Measurements from ENCODE around the gene GCNT4.

The GCNT4 gene

DNA sequence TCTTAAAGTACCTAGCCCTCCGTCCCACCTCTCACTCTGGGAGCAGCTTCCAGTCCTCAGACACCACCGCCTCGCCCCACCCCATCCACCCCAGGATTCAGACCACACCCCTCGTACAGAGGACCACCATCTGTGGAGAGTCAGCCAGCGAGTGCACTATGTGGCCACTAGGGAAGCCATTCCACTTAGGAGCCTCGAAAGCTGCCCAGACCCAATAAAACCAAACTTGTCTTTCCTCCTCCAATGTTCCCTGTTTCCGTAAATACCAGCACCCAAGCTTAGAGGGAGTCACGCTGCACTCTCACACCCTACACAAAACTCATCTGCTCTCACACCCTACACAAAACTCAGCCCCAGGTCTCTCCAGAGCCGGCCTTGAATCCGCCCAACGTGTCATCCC is 1.9 kb downstream of the GCNT4 start:
- peak; percentile 43 to 53 for DNase-seq

DNA sequence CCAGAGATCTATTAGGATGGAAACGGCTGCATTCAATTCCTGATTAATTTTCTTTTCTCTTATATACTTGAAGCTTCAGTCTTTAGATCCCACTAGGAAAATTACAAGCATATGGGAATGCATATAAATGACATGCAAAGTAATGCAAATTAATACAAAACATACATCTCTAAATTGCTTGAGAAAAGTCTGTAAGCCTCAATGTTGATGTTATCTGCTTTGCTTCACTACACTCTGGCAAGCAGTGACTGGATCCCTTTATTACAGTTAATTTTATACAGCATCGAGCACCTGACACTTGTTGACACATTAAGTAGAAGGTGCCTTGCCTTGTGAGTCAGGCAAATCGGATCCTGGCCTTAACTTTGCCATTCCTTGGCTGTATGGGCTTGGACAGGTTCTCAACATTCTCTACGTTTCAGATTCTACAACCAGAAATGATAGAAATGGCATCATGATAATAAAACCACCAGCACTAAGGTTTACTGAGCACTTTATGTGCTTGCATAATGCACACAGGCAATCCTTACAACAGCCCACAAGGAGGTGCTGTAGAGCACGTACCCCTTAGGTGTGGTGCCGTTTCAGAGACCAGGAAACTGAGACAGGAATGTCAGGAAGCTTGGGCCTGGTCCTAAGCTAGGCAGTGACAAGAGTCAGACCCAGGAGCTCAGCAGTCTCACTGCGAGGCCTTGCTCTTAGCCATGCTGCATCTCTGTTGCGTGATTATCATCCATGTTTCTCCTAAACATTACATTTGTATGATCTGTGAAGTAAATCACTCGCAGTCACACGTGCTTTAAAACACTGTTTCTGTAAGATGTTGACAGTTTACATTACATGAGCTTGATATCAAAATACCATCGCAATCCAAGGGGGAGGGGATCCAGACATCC is 2.7 kb downstream of the GCNT4 start:
- DNase-seq: peak; percentile 71 to 75

DNA sequence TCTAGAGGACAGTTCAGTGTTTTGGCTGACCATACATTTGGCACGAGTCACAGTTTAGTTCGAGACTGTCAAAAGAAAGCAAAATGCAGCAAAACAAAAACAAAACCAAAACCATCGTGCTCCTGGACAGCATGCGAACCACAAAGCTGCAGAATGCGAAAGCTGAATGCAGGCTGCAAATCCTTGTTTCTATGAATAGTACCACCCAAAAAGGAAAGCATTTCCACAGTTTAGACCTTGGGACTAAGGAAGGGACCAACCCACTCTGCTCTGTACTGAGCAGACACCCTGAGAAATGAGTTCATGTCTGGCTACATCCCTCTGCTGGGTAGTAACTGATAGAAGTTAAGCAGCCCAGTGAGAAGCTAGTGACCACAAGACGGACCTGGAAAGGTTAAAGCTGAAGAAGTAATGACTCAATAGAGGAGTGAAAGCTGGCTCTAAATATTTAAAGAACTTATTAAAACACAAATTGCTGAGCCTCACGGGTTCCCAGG is 3.9 kb downstream of the GCNT4 start:
- no peak for DNase-seq

DNA sequence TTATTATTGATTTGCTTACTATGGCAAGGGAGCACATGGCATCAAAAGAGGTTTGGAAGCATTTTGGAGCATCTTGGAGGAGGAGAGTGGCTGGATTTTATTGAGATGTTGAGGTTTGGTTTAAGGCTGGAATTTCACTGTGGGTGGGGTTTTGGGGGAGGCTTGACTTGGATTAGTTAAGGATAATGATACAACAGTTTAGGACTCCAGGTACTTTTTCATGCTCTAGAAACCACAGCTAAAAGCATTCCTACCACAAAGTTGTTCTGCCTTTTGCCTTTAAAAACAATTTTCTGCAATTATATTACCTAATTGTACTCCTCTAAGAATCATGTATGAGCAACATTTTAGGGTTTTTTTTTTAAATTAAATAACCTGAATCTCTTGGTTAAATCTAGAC is 5.0 kb downstream of the GCNT4 start:
- no peak for DNase-seq

DNA sequence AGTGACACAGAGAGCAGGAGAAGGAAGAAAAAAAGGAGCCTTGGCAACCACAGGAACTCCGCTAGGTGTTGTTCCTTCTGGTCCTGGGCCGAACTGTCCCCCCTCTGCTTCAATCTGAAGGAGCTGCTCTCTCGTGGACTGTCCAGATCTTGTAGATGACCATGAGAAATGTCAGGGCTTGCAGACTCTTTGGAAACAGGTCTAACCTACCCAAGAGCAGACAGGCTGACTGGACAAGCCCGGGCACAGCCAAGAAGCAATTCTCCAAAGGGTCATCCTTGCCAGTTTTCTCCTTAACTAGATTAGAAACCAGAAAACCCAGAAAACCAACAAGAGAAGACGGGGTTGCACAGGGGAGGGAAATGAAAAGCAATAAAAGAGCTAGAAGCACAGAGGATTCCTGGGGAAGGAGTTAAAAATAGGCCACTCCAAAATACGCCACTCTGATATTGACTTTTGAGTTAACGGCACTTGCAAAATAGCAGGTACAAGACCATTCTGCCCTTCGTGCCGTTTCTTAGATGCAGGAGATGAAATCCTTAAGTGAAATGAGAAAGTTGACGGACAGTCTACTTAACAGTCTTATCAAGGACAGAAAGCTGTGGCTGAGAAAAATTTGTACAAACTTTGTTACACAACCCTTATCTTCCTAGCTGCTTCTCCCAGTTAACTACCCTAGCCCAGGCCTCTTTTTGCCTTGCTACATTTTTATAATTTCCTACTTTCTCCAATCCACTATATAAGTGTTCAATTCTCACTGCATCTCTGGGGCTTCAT is 5.8 kb downstream of the GCNT4 start:
- no peak for DNase-seq

DNA sequence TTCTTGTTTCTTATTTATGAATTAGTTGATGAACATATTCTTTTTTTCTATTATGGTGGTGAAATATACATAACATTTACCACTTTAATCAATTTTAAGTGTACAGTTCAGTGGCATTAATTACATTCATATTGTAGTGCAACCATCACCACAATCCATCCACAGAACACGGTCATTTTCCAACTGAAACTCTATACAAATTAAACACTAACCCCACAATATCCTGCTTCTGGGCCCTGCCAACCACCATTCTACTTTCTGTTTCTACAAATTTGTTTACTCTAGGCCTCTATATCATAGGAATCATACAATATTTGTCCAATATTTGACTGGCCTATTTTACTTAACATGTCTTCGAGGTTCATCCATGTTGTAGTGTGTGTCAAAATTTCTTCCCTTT is 7.3 kb downstream of the GCNT4 start:
- no peak for DNase-seq

DNA sequence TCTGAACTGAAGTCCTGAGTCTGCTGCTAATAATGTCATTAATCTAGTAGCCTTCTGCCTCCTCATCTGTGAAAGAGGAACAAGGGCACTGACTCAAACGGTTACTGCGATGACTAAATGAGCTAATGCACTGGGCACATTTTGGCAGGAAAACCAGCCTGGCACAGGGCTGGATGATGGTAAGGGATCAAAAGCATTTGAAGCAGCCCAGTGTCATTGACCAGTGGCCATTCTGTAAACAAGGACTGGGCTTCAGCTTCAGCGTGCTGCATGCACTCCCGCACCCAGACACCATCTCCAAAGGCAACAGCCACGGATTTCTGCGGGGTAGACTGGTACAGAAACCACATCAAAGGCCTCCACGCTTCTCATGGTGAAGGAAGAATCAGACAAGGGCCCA is 8.0 kb downstream of the GCNT4 start:
- DNase-seq: no peak

DNA sequence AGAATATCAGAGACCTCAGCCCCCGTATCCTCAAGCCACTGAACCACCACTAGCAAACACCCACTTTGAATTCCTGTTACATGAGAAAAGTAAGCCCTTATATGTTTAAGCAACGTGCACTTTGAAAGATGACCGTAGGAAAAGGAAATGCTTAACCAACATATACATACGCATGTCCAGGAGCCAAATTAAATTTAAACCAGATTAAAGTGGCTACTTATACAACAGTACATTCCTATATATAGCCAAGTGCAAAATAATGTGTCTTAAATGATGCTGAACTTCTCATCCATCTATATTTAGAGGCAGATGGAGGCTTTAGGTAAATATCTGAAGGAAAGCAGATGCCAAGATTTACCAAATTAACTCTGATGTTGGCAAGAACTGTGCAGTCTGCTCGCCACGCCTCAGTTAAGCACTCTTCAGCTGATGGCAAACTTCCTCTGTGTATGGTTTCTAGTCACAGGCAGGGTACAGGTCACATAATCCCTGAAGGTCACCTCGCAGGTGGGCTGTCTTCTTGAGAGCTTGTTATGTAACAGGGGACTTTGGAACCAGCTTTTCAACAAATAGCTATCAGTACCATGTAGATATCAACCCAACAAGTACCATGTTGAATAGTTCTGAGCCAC is 8.6 kb downstream of the GCNT4 start:
- no peak for DNase-seq

DNA sequence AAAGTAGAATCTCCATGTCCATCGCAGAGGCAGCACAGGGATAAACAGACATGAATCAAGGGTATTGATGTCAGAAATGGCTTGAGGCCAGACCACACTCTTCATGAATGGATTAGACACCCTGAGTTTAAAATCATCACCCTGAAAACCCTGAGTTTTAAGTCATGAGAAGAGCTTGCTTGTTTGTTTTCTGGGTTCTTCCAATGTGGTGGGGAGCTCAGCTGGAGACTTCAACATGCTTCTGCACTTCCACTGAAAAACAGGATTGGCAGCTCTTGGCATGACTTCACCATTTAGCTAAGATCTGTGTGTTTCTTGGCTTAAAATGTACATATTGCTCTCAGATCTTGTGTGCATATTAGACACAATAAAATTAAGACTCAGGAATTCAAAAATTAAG is 9.8 kb downstream of the GCNT4 start:
- DNase-seq: no peak

DNA sequence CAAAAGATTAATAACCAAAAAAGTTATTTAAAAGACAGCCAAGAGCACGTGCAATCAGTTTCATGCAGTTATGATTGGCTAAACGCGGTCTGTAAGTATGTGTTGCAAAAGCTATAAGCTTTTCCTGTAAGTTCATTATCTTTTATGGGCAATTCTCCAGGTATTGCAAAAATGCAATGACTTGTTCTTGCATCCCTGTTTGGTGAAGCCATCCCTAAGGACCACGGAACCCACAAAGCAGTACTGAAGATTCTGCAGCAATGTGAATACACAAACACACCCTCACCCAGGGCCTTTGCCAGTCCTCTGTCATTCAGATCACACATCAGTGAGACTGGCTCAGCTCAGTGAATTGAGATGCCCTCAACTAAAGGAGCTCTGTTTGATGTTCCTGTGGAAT is 11.4 kb downstream of the GCNT4 start:
- DNase-seq: no peak

DNA sequence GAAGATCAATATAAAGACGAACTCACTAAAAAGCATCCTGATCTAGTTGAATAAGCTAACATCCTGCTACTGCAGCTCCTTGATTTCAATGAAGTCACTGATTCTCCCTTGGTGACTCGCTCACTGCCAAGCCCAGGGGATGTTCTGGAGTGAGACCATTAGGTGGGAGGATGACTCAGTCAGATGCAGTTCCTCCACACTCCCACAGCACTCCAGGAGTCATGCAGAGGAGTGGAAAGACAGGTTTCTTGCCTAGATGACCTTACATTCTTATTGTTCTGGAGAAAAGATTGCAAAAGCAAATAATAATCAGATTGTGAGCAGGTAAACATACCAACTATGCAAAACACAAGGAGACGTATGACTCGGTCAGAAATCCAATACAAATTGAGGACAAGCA is 15.3 kb downstream of the GCNT4 start:
- peak in 1 of 2 experiments; percentile 37 for DNase-seq

DNA sequence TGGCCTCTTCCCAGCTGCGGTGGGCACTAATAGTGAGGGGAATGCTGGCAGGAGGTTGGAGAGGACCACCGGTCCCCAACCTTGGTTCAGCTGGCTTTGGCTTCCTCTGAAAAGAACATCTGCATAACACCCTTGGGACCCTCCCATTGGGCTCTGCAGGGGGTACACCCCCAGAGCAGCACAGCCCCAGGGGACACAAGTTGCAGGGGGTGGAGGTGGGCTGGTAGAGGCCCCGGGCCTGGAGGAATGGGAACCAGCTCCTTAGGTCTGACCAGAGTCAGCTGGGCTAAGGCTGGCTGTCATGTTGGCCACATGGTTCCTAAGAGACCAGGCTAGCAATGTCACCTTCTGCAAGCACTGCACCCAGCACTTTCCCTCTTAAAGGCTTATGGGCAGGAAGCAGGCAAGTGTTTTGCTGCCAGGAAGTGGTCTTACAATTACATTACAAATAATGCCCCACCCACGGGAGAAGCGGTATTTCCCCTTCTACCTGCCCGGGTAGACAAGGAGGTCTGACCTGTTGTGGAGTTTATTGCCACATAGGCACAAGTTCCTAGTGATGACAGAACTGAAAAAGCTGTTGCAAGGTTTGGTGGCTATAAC is 18.1 kb downstream of the GCNT4 start:
- DNase-seq: peak in 1 of 2 experiments; percentile 44

DNA sequence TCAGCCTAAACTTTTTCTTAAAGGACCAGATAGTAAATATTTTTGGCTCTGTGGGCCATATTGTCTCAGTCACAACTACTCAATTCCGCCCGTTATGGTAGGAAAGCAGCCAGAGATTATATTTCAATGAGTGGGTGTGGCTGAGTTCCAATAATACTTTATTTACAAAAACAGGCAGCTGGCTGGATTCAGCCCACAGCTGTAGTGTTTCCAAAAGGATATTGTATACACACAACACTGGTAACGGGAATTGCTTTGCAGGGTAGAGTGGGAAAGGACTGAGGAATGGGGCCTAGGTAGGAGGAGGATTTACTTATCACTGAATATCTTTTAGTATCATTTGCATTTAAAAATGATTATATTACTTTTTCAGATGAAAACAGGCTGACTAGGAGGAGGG is 21.0 kb downstream of the GCNT4 start:
- no peak for DNase-seq

DNA sequence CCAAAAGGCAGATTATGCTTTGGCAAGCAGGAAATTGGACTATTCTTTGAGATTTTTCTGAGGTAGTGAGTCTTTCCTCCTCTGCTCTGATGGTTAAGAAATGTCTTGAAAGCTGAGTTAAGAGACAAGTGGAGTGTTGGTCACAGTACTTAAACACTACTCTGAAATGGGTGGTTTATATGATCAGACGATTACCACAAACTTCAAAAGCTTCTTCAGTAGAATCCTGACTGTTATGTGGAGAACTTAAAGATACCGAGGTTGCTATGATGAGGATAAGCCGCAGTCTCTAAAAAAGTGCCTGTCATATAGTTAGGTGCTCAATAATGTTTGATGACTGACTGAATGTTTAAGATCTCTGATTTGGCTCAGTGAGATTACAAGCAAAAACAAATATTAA is 24.3 kb downstream of the GCNT4 start:
- DNase-seq: no peak

DNA sequence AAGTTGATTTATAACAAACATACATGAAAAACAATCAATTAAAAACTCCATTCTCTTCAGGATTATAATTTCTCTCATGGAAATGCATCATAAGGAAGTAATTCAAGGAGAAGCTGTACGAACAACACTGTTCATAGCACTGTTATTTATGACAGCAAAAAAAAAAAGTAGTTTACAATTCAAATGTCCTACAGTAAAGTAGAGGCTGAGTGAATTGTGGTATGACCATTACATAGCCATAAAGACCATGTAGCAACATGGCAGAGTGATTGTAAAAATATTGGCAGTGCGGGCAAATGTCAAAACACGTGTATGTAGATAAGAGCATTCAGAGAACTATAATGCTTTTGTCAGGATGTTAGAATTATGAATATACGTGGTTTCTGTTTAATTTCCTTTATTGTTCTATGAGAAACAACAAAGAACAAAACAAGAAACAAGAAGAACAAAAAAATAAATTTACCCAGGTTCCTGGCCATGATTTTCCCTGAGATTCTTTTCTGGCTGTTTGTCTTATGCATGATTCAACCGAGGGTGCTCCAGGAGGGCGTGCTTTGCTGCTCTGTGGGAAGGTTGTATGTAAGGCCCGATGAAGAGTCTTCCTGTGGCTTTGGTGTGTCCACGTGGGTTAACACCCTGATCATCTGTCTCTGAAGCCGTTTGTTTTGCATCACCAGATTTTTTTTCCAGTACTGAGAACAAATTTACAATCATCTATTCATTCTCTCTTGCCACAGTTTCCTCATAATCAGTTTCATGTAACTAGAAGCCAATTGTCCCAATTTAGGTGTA is 28.8 kb downstream of the GCNT4 start:
- no peak for DNase-seq

DNA sequence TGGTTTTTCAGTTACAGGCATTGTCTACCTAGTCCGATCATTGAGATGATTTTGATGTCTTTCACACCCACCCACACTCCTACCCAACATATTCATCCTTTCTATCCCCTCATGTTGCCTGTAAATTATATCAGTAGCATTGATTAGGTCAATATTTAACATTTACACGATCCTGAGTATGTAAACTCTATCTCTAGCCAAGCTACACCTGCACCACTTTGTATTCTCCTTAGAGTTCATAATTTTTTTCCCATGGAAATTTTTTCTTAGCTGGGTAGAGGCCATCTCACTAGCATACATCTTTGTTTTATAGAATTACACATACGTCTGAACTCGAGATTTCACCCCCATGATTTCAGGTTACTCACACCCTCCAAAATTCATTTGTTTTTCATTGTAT is 30.6 kb downstream of the GCNT4 start:
- DNase-seq: no peak

DNA sequence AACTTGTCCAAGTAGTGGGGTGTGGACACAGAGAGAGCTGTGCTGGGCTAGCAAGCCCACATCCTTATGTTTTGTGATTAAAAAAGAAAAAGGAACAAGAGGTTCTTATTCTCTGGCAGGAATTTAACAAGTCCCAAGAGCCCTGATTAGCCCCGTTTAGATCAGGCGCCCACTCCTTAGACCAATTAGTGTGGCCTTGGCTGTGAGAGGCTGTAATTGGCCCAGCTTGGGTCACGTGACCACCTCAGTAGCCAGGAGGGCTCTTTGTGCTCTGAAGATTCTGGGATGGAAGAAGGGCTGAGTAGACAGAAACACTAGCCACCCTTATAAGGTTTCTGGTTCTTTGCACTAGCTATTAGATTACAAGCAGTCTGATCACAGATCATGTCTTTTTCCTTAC is 31.1 kb downstream of the GCNT4 start:
- no peak for DNase-seq

DNA sequence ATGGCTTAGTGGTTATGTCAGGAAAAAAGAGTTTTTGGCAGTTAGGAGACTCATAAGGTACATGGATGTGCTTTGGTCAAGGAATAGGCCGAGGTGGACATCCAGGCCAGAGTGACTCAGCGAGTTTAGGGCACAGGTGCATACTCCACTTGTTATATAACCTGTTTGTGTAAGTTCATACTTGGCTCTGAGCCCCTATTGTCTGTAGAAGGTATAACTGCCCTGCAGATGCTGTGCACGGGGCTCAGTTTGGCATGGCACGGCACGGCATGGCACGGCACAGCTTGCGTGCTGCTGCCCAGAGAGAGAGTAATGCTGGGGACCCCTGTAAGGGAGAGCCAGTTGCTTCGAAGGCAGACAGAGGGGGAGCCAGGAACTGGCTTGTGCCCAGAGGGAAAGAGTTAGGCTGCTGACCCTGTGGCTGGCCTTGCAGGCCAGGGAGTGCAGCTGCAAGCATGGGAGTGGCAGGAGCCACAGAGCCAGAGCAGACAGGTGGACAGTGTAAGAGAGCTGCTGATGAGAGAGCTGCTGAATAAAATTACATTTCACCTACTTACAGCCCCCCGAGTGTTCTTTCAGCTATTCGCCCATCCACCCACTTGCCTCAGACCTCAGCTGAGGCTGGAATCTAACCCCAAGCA is 32.2 kb downstream of the GCNT4 start:
- DNase-seq: no peak

DNA sequence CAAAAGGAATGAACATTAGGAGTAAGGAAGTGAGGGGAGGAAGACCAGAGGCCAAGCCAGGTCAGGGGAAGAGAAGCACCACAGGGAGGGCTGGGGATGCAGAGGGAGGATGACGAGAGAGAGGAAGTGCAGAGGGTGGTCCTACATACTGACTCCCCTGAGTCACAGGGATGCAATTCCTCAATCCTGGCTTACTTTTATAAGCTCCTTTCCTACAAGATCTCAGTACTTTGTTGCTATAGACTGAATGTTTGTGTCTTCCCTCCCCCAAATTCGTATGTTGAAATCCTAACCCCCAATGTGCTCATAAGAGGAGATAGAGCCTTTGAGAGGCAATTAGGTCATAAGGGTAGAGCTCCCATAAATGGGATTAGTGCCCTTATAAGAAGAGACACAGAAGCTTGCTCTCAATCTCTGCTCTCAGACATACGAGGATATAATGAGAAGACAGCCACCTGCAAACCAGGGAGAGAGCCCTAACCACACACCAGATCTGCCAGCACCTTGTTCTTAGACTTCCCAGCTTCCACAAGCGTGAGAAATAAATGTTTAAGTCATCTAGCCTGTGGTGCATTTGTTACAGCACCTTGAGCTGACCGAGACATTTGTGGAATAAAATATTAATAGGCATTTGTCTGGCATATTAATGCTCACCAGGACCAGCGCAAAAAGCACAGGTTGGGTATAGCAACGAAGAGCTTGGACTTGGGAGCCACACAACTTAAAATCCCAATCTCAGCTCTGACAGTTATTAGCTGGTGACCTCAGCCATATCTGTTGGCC is 33.4 kb downstream of the GCNT4 start:
- no peak for DNase-seq

DNA sequence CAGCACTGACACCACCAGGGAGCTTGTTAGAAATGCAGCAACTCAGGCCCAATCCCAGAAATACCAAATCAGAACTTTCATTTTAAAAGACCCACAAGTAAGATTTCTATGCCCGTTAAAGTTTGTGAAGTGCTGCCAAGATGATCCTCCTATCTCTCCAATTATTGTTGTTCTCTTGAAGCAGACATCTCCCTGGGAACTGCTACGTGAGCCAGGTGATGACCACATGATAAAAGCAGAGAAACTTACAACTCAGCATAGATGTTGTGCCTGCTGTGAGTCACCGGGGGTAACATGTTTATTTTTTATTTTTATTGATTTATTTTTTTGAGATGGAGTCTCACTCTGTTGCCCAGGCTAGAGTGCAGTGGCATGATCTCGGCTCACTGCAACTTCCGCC is 34.4 kb downstream of the GCNT4 start:
- DNase-seq: no peak

DNA sequence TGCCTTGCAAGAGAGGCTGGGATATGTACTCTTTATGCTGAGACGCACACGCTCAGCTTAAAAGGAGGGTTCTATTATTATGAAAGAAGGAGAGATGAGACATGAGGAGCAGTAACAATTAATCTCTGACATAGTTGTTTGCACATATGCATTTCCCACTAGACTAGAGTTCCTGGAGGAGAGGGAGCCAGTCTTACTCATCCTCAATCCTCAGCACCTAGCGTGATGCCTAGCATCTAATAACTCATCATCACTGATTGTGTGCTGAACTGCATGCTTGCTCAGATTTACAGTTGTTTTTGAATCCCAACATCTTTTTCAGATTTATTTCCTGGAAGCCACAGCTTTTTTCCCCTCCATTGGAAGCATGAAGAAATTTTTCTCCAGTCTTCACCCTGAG is 35.5 kb downstream of the GCNT4 start:
- no peak for DNase-seq

Data from activated T-cell treated with anti-CD3 and anti-CD28 coated beads, Interleukin-2, amount 50 U/mL, for 48 hours (primary cell).